Measurements from ENCODE around the gene GBA3. TPM values are rescaled to one million over a fixed set of nuclear protein-coding genes. Genes with fewer than 3 reads are reported as not detected.

GBA3 gene
- total and polyA plus RNA-seq, 2 of the 8 experiments (the other 6 are each of a cell fraction or from before 2014, with no cell fraction given) = not detected

DNA sequence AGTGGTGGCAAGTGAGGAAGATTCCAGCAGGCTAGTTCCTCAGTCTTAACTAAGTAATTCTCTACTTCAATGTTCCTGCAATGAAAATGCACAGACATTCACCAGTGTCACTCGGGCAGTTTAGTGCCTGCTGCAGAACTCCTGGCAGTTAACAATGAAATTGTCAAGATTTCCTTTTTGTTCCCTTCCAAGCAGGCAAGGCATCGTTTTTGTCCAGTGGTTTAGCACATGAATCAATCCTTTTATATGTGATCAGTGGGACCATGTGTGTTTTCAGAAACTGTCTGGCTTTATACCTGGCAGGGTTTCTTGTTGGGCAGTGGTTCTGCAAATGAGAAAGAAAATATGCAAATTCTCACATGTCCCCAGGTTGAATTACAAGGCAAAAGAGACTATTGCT lies 122.2 kb downstream of the GBA3 start:
- Histone ChIP-seq H3K18ac (ENCODE audit: extremely low read depth, low read length) (no peak overlapping the region), H3K4me1 (replicated peaks in 1 of 4; ENCODE audit: control insufficient read depth in 3 of 4, insufficient read depth in 4 of 4, low read length in 3 of 4) (no peaks in the 10 kb centered on the region), H4K20me1 (replicated peaks in 1 of 2; ENCODE audit: control insufficient read depth in 1 of 2, insufficient read depth in 2 of 2, low read length in 2 of 2) (no peaks in the 10 kb centered on the region), H2AFZ (ENCODE audit: low read length) (peak overlapping the region; percentile 21; the same call in 1 of the 2 replicates), H2BK120ac (replicated peaks; ENCODE audit: low read depth, low read length) (no peak overlapping the region), H2BK20ac (ENCODE audit: low read length) (no peak overlapping the region), H3K9me3 (ENCODE audit: insufficient read depth in 2 of 2, low read depth in 1 of 2, low read length in 1 of 2) (no peaks in the 10 kb centered on the region), H3K23ac (ENCODE audit: insufficient read length) (no peak overlapping the region), H2BK12ac (ENCODE audit: low read depth, low read length) (no peak overlapping the region), H3K56ac (replicated peaks; ENCODE audit: insufficient read length, low read depth, low read length) (no peak overlapping the region), H3K23me2 (ENCODE audit: low read depth, low read length) (no peaks in the 10 kb centered on the region), H4K91ac (replicated peaks; ENCODE audit: insufficient read length, low read length) (no peak overlapping the region), H4K8ac (ENCODE audit: extremely low read depth, insufficient read depth, low read length) (no peak overlapping the region), H2BK15ac (ENCODE audit: low read length) (no peak overlapping the region), H3K14ac (ENCODE audit: insufficient read length) (no peak overlapping the region), H3K9ac (replicated peaks in 1 of 4; ENCODE audit: extremely low read depth in 1 of 4, low read depth in 3 of 4, low read length in 3 of 4) (no peak overlapping the region; a peak in 1 of 7 replicates), H3K4me2 (ENCODE audit: insufficient read depth in 1 of 2, low read depth in 2 of 2, low read length in 2 of 2) (no peak overlapping the region), H3K36me3 (ENCODE audit: control insufficient read depth in 2 of 4, insufficient read depth in 4 of 4, low read length in 3 of 4) (no peaks in the 10 kb centered on the region), H3K79me1 (ENCODE audit: low read depth, low read length) (no peaks in the 10 kb centered on the region), H2AK5ac (ENCODE audit: low read depth, low read length) (no peak overlapping the region), H3K27me3 (replicated peaks in 1 of 4; ENCODE audit: control insufficient read depth in 3 of 4, extremely low read depth in 1 of 4, insufficient read depth in 3 of 4, low read length in 3 of 4) (no peaks in the 10 kb centered on the region), H3K4ac (replicated peaks; ENCODE audit: insufficient read length, low read depth, low read length) (no peak overlapping the region), H3K4me3 (ENCODE audit: extremely low read depth in 1 of 4, insufficient read depth in 2 of 4, low read depth in 3 of 4, low read length in 4 of 4) (no peak overlapping the region), H4K5ac (ENCODE audit: insufficient read length, low read depth, low read length) (no peak overlapping the region), H3K79me2 (ENCODE audit: control insufficient read depth in 1 of 2, insufficient read depth in 2 of 2, low read length in 2 of 2) (no peaks in the 10 kb centered on the region), H2BK5ac (ENCODE audit: low read depth, low read length) (no peak overlapping the region), H3K27ac (ENCODE audit: low read depth, low read length) (no peak overlapping the region)
- FAIRE-seq (no peak), DNase-seq (ENCODE audit: low read depth in 1 of 2, low spot score in 2 of 2) (no peak)
- ChIA-PET POLR2A (ENCODE audit: partially characterized antibody) (no interaction called here), CTCF (ENCODE audit: partially characterized antibody) (no interaction called here)
- 66% methylated on average over 2 of the region's 2 CpGs; no CpG with 5 or more reads in 1 of the 2 experiments for WGBS, 2 experiments (ENCODE audit: extremely low coverage in 1 of 2, insufficient coverage in 1 of 2, insufficient read length in 1 of 2, insufficient replicate concordance in 2 of 2, low coverage in 1 of 2, low lambda C conversion rate in 2 of 2, missing lambda C conversion rate in 1 of 2)
- TF ChIP-seq SAP30 (IDR thresholded peaks at IDR 0.05; ENCODE audit: insufficient read depth, insufficient replicate concordance, low read length) = no peak
- no peak for TF ChIP-seq CEBPB (IDR thresholded peaks at IDR 0.05; ENCODE audit: low read depth, low read length)
- no peak for TF ChIP-seq TCF12 (IDR thresholded peaks at IDR 0.05; ENCODE audit: low read depth, low read length)
- TF ChIP-seq TAF7 (optimal IDR thresholded peaks at IDR 0.05; ENCODE audit: borderline replicate concordance, low read depth, low read length) = no peak
- no peak for TF ChIP-seq SP1 (IDR thresholded peaks at IDR 0.05; ENCODE audit: low read depth, low read length)
- TF ChIP-seq HDAC2 (IDR thresholded peaks at IDR 0.05; ENCODE audit: borderline replicate concordance in 1 of 2, low read depth in 2 of 2, low read length in 2 of 2) = no peak
- TF ChIP-seq NRF1 (IDR thresholded peaks at IDR 0.05; ENCODE audit: low read depth, low read length) = no peak
- TF ChIP-seq GABPA (IDR thresholded peaks at IDR 0.05; ENCODE audit: borderline replicate concordance, insufficient read depth, low read length) = no peak
- no peak for TF ChIP-seq POLR2A (IDR thresholded peaks at IDR 0.05; ENCODE audit: control extremely low read depth in 1 of 2, low read depth in 2 of 2, low read length in 2 of 2)
- TF ChIP-seq BRCA1 (IDR thresholded peaks at IDR 0.05; ENCODE audit: low read depth, low read length) = no peak
- no peak for TF ChIP-seq SUZ12 (IDR thresholded peaks at IDR 0.05; ENCODE audit: low read length)
- TF ChIP-seq SIX5 (IDR thresholded peaks at IDR 0.05; ENCODE audit: low read depth, low read length) = no peak
- no peak for TF ChIP-seq RNF2 (IDR thresholded peaks at IDR 0.05; ENCODE audit: borderline replicate concordance, low read depth, low read length, missing control alignments, poor library complexity, severe bottlenecking)
- no peak for TF ChIP-seq EP300 (IDR thresholded peaks at IDR 0.05; ENCODE audit: borderline replicate concordance in 1 of 2, low read depth in 2 of 2, low read length in 2 of 2)
- TF ChIP-seq TEAD4 (IDR thresholded peaks at IDR 0.05; ENCODE audit: low read depth, low read length) = no peak
